ENCODE data around the gene CYP2U1.

DNA sequence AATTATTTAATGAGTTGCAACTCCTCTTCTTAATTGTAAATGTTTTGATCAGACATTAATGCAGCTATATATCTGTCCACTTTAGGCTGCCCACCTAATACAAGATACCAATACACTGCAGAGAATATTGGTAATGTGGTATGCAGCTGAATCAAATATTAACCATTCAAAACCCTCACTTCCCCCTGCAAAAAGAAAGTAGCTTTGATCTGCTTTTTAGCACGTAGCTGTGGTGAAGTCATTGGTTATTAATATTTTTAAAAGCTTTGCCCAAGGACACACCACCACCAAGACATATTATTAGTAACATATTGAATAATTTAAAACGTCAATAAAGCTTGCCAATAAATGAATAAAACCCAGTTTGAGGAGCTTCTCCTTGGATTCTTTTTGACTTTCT lies 28.6 kb upstream of the CYP2U1 start:
- no peak for TF ChIP-seq POLR2AphosphoS5 (IDR thresholded peaks at IDR 0.05; ENCODE audit: low read depth, low read length)
- TF ChIP-seq, protein P1, sequence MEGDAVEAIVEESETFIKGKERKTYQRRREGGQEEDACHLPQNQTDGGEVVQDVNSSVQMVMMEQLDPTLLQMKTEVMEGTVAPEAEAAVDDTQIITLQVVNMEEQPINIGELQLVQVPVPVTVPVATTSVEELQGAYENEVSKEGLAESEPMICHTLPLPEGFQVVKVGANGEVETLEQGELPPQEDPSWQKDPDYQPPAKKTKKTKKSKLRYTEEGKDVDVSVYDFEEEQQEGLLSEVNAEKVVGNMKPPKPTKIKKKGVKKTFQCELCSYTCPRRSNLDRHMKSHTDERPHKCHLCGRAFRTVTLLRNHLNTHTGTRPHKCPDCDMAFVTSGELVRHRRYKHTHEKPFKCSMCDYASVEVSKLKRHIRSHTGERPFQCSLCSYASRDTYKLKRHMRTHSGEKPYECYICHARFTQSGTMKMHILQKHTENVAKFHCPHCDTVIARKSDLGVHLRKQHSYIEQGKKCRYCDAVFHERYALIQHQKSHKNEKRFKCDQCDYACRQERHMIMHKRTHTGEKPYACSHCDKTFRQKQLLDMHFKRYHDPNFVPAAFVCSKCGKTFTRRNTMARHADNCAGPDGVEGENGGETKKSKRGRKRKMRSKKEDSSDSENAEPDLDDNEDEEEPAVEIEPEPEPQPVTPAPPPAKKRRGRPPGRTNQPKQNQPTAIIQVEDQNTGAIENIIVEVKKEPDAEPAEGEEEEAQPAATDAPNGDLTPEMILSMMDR (IDR thresholded peaks at IDR 0.05) = no peak
- no peak for TF ChIP-seq FOXM1 (IDR thresholded peaks at IDR 0.05; ENCODE audit: low read depth)
- TF ChIP-seq, protein P2, sequence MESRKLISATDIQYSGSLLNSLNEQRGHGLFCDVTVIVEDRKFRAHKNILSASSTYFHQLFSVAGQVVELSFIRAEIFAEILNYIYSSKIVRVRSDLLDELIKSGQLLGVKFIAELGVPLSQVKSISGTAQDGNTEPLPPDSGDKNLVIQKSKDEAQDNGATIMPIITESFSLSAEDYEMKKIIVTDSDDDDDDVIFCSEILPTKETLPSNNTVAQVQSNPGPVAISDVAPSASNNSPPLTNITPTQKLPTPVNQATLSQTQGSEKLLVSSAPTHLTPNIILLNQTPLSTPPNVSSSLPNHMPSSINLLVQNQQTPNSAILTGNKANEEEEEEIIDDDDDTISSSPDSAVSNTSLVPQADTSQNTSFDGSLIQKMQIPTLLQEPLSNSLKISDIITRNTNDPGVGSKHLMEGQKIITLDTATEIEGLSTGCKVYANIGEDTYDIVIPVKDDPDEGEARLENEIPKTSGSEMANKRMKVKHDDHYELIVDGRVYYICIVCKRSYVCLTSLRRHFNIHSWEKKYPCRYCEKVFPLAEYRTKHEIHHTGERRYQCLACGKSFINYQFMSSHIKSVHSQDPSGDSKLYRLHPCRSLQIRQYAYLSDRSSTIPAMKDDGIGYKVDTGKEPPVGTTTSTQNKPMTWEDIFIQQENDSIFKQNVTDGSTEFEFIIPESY (IDR thresholded peaks at IDR 0.05; ENCODE audit: borderline replicate concordance, low read depth) = no peak
- no peak for TF ChIP-seq EP300 (IDR thresholded peaks at IDR 0.05; ENCODE audit: borderline replicate concordance in 1 of 2, low read depth in 1 of 2, low read length in 1 of 2)
- no peak for TF ChIP-seq YY1 (IDR thresholded peaks at IDR 0.05; ENCODE audit: low read depth)
